GM12874 (cell line): ENCODE results near the gene FOXP1.

Experiments used
- CTCF ChIP-seq: IDR thresholded peaks from 2 replicates; pipeline ENCODE4 v1.5.1; 2011; ENCODE audit warnings: low read depth, mild to moderate bottlenecking, control low read depth, low read length, moderate library complexity; ENCODE audit not compliant: insufficient read depth

Gene FOXP1

GRCh38 chr3:71312461-71312860, 271.1 kb downstream of the FOXP1 start:
- no peak for TF ChIP-seq CTCF

GRCh38 chr3:71311661-71312046, 271.9 kb downstream of the FOXP1 start:
- TF ChIP-seq CTCF = no peak

- no peak for TF ChIP-seq CTCF
Measured at GRCh38 chr3:71310980-71311660, 272.4 kb downstream of the FOXP1 start.

GRCh38 chr3:71310359-71310979, 273.1 kb downstream of the FOXP1 start:
- no peak for TF ChIP-seq CTCF

- no peak for TF ChIP-seq CTCF
Measured at GRCh38 chr3:71309886-71310285, 273.6 kb downstream of the FOXP1 start.

- TF ChIP-seq CTCF = no peak
Measured at GRCh38 chr3:71309342-71309741, 274.2 kb downstream of the FOXP1 start.

GRCh38 chr3:71308836-71309235, 274.7 kb downstream of the FOXP1 start:
- TF ChIP-seq CTCF = no peak
